HCEC 1CT (cell line): ENCODE measurements around the gene ADARB2.
"Not testable (repeated sequence)": the region's sequence is repeated elsewhere in the genome, so short reads cannot be mapped to it uniquely, and the experiment has no call there.

Source experiments
- DNase-seq: peaks from one replicate; pipeline ENCODE4 v3.0.0-alpha.2; 2017

The ADARB2 gene

DNA sequence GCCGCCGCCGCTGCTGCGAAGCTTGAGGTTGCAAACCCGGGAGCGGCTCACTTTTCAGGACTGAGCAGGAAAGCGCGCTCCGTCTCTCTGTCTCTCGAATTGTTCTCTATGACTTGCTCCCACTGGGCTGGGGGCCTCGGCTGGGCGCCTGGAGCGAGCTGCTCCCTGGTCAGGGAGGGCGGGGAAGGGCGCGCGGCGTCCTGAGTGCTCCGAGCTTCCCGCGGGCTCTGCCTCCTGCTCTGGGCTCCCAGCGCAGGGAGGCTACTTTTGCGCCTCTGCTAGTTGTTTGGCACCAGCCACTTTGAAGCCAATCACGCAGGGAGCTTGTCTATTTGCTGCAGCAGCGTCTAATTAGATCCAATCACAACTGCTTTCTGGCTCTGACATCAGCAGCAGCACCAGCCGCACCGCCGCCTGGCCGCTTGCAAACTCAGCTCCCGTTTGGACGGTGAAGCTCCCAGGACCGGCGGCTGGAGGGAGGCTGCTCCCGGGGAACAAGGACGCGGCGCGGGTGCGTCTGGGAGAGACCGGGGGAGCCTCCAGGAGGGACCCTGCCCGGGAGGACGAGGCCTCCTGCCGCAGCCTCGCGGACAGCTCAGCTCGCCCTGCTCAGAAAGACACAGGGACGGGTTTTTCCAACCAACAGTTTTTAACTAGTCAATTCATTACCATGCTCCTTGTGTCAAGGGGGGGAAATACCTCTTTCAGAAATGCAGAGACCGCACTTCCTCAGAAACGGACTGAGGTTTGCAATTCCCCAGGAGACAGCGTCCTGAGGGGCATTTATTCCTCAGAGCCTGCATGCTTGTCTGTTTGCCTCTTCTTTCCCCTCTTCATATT lies at the start of gene ADARB2:
TSS of gene ADARB2 (minus strand) at position 304 of the 840 bp plus-strand sequence.
- no peak for DNase-seq

DNA sequence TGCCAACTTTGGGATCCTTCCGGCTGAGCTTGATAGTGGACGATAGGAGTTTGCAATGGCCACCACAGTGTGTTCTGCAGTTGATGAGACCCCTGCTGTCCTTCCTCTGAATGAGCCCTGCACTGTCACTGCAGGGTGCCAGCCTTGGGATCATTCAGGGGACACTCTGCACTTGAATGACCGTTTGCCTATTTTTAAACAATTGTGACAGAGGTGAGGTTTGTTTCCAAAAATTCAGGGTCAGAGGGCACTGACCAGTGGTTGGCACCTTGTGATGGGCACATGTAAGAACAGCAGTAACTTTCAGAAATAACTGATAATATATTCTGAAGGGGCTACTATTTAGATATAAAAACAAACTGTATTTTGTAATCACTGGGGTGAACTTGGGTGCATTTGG lies 48.5 kb upstream of the ADARB2 start:
- DNase-seq = no peak

DNA sequence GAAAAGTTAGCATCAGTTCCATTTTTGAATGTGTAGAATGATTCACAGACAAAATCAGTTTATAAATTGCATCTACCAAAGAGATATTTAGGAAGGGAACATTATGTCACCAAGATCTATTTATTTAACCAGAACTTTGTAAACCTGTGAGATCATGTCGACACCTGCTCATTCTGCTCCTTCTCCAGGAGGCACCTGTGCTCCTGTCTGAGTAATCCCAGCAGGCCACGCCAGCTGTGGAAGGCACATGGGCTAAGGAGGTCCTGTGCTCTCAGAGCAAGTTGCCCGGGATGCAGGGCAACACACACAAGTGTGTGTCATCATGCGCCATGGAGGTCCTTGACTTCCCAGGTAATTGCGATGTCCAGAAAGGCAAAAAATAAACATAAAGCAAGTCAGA lies 45.5 kb upstream of the ADARB2 start:
- no peak for DNase-seq

- no peak for DNase-seq
These were observed 42.5 kb upstream of the ADARB2 start for GRCh38 chr10:1779796-1780195.

GRCh38 chr10:1778375-1778969 lies 41.1 kb upstream of the ADARB2 start:
- DNase-seq = no peak

DNA sequence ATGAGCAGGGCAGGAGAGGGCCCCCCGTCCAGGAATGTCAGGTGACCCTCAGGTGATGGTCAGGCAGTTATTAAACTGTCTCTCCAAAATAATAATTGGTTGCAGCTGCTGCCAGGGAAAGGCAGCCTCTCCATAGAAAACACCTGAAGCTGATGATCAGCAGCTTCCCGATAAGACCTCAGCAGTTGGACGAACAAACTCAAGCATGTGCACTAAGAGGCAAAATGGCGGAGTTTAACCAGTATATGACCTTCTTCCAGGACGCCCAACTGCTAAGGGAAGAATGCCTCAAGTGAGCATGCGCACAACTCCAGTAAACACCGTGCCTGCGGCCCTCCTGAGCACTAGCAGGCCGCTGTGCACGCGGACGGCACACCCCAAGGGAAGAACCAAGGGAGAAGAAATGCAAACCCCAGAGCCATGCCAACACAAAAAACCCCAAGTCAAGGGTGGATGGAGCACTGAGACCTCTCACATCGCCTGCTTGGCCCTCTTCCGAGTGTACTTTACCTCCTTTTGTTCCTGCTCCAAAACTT lies 38.9 kb upstream of the ADARB2 start:
- DNase-seq = no peak

- no peak for DNase-seq
These were observed 37.5 kb upstream of the ADARB2 start for GRCh38 chr10:1774796-1775195.

DNA sequence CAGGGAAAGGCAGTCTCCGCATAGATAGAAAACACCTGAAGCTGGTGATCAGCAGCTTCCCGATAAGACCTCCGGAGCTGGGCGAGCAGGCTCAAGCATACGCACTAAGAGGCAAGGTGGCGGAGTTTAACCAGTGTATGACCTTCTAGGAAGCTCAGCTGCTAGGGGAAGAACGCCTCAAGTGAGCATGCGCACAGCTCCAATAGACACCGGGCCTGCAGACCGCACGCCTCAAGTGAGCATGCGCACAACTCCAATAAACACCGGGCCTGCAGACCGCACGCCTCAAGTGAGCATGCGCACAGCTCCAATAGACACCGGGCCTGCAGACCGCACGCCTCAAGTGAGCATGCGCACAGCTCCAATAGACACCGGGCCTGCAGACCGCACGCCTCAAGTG lies 35.9 kb upstream of the ADARB2 start:
- not testable (repeated sequence) for DNase-seq

DNA sequence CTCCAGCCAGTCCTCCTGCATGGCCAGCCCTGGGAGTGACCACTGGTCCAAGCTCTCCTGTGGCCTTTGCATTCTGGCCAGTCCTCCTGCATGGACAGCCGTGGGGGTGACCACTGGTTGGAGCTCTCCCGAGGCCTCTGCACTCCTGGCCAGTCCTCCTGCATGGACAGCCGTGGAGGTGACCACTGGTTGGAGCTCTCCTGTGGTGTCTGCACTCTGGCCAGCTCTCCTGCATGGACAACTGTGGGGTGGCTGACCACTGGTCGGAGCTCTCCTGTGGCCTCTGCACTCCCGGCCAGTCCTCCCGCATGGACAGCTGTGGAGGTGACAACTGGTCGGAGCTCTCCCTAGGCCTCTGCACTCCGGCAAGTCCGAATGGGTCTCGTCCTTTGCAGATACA lies 28.7 kb upstream of the ADARB2 start:
- DNase-seq = no peak

DNA sequence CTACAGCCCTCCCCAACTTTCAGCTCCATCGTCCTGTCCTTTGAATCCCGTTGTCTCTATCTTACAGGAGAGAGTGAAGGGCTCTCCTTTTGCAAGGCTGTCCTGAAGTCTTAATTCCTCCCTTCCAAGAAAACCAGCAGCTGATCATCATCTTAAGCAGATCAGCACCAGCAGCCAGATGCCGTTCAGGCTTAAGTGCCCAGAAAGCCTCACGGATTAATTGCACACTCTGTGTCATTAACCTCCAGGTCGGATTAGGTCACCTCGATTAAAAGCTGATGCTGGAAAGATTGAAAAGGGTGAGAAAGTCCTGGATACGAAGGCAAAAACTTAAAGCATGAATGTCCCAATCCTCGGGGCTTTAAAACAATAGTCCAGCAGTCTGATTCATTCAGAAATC lies 24.8 kb upstream of the ADARB2 start:
- DNase-seq = no peak

DNA sequence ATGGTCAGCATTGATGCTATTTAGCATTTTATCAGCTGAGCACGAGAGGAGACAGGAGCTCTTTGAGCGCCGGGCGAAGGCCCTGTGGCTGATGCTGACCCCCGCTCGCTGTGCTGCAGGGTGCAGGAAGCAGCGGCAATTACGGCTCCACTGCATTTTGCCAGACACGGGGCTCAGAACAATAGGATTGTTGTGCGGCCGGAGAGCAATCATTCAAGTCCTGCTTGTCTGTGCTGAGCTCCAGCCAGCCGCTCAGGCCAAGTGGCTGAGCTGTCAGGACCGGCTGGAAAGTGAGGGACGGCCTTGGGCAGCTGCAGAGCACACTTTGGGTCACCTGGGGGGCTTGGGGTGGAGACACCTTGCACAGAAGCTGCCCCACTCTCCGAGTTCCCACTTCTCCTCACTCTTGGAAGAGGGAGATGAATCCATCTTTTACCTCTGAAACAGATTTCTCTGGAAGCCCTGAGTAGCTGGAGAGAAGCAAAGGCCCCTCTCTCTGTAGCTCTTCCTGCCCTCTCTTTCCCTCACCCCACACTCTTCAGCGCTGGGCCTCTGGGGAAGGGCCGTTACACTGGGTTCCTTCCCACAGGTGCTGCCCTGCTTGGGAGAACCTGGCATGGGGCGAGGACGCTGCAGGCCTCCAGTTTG lies 17.3 kb upstream of the ADARB2 start:
- no peak for DNase-seq

GRCh38 chr10:1752153-1752552 lies 14.8 kb upstream of the ADARB2 start:
- no peak for DNase-seq

DNA sequence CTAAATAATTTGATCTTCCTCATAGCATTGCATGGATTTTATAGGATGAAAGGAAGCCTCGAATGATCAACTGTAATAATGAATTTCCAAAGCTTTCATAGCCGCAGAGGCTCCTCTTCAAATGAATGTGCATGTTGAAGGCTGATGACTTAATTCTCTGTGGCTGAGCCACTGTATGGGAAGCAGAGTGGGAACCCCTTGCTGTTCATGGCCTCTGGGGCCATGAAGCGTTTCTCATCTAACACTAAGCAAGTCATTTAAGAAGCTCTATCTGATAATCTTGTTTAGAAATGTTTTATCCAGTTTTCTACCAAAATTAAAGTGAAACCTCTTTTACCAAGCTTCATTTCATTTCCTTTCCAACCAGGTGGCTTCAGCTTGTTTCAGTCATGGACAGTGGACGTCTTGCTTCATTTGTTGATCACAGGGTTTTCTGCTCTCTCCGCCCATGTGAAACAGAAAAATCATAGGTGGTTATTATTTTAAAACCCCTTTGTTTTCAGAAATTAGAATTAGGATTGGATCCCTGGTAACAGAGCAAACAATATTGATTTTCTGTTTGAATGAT lies 10.3 kb upstream of the ADARB2 start:
- DNase-seq = no peak

- DNase-seq = no peak
These were observed 9.5 kb upstream of the ADARB2 start for GRCh38 chr10:1746796-1747195.

GRCh38 chr10:1745780-1746456 lies 8.6 kb upstream of the ADARB2 start:
- no peak for DNase-seq

- no peak for DNase-seq
These were observed 7.2 kb upstream of the ADARB2 start for GRCh38 chr10:1744524-1744923.

GRCh38 chr10:1743141-1743540 lies 5.8 kb upstream of the ADARB2 start:
- DNase-seq = no peak

- DNase-seq = no peak
These were observed 4.1 kb upstream of the ADARB2 start for GRCh38 chr10:1741450-1741849.

DNA sequence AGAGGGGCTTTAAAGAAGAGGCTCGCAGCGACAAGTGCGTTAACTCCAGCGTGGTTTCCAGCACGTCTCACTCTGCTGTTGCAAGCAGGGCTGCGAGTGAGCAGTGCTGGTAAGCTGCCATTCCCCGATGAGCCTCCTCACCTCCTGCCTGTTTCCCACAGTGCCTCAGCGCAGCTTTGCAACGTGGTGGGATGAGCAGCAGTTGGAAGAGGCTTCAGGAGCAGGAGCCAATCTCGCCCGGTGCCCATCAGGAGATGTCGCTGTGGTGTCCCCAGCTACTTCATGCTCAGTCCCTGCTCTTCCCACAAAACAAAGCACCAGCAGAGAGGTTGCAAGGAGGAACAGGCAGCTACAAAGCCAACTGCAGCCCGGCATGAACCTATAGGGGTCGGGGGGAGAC lies 2.4 kb upstream of the ADARB2 start:
- no peak for DNase-seq

GRCh38 chr10:1738950-1739349 lies 1.6 kb upstream of the ADARB2 start:
- DNase-seq = no peak

- DNase-seq = no peak
These were observed 428 bp downstream of the ADARB2 start for GRCh38 chr10:1736972-1737221.

DNA sequence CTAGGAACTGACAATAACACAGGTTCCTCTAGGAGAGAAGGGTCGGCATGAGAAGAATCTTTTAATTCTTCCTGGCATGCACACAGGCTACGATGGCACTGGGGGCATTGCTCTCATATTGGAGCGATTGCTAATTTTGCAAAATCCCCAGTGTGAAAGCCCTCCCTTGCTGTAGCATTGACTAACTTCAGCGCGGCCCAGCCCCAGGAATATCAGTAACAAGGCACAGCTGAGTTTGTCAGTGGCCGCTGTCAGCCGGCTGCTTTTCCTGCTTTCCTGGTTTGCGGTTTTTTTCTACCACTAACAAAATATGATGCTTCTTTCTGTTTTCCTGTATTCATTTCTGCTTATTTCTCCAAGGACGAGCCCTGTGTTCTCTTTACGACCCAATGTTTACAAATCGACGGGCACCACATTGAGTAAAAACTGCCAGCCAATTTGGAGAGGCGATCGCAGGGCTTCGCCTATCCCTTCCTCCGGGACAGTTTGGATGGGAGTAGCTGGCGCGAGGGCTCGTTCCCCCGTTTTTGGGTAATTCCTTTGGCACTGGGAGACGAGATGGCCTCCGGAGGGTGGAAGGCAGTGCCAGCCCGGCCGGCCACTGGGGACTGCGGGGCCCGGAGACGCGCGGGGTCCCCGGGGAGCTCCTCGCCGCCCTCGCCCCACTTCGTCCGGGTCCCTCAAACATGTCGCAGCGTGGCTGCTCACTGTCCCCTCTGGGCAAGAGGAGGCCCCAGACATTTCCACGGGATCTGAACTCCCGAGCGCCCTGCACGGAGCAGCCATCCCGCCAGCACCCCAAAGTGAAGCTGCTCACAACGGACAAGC lies 967 bp downstream of the ADARB2 start:
- DNase-seq = no peak
